ENCODE results near the gene TBRG1. TPM values are rescaled to one million over a fixed set of nuclear protein-coding genes. Genes with fewer than 3 reads are reported as not detected.

Gene TBRG1
- total RNA-seq: 16.8 and 23.3 TPM in 2 replicates

GRCh38 chr11:124622531-124623451 is at the start of gene TBRG1:
TBRG1 (plus strand) TSS chr11:124622864; CDS start chr11:124623084, 220 bp downstream.

GRCh38 chr11:124611064-124611463 is 11.6 kb upstream of the TBRG1 start, which contains the start of gene PANX3:
PANX3 (plus strand) TSS chr11:124611428; CDS start chr11:124611557, 129 bp downstream.

DNA sequence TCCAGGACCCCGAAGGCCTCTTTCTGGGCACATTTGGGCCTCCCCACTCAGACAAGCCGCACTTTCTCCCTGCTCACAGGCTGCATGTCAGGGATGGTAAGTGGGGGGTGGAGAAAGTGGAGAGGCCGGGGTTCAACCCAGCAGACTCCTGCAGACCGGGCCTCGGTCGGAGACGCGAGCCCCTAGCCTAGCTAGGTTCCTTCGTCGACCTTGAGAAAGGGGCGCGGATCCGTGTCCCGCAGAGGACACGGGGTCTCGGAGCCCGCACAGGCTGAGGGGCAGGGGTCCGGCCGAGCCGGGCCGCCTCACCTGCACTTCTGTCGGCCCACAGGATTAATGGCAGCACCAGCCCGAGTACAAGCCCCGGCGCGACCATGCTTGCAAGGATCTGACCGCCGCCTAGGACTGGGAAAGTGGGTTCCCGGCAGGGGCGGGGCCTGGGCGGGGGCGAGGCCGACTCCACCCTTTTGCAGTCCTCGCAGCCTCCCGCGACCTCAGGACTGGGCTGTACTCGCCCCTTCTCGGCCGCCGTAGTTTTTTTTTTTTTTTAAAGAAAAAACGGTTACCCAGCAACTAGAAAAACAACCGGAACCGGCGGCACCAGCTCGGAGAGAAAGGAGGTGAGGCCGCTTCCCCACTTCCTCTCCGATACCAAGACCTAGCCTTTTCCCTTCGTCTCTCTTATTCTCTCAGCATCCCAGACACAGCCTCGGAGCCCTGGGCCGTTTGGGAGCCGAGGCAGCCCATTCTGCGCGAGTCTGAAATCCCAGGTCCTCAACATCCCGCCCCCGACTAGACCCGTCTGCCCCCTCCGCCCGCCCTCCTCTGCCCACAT is 50.9 kb downstream of the TBRG1 start, which contains the start of the genes SIAE and SPA17:
Gene SIAE (minus strand): TSS at position 407 of the 835 bp plus-strand sequence. CDS start 31 bp downstream, at position 376.
Gene SPA17 (plus strand): TSS at position 572 of the 835 bp plus-strand sequence. CDS start 1,361 bp downstream, outside the sequence.

Other genes starting within 250 kb of the TBRG1 start
- not detected in 2 replicates for gene OR8B2, start 238.4 kb upstream of the TBRG1 start, total RNA-seq
- not detected in 2 replicates for gene OR8B3, start 223.8 kb upstream of the TBRG1 start, total RNA-seq
- not detected in 2 replicates for gene OR8B4, start 198.0 kb upstream of the TBRG1 start, total RNA-seq
- not detected in 2 replicates for gene OR8B8, start 177.2 kb upstream of the TBRG1 start, total RNA-seq
- gene OR8B12, start 79.2 kb upstream of the TBRG1 start, total RNA-seq: not detected in 2 replicates
- gene OR8A1, start 52.9 kb upstream of the TBRG1 start, total RNA-seq: not detected in 2 replicates
- gene PANX3, start 11.4 kb upstream of the TBRG1 start, total RNA-seq: not detected in 2 replicates
- 20.9 and 25.6 TPM in 2 replicates for gene SIAE, start 50.9 kb downstream of the TBRG1 start, total RNA-seq
- gene SPA17, start 51.0 kb downstream of the TBRG1 start, total RNA-seq: 1.4 and 9.1 TPM in 2 replicates
- 6.6 TPM in 1 of 2 replicates, not detected in the other for gene NRGN, start 117.1 kb downstream of the TBRG1 start, total RNA-seq
- not detected in 2 replicates for gene VSIG2, start 129.4 kb downstream of the TBRG1 start, total RNA-seq
- gene ESAM, start 139.4 kb downstream of the TBRG1 start, total RNA-seq: 0.35 and 6.4 TPM in 2 replicates
- 6.5 and 9.0 TPM in 2 replicates for gene MSANTD2, start 177.5 kb downstream of the TBRG1 start, total RNA-seq
- 16.0 and 36.2 TPM in 2 replicates for gene ROBO3, start 242.6 kb downstream of the TBRG1 start, total RNA-seq